ENCODE measurements around the gene GNG7. TPM values are rescaled to one million over a fixed set of nuclear protein-coding genes. Genes with fewer than 3 reads are reported as not detected.

GNG7 gene
- total RNA-seq, 1 experiment from 2014 or later: 1.1 TPM

GRCh38 chr19:2561895-2562294 is 140.6 kb downstream of the GNG7 start:
- no peaks in the 10 kb centered on the region for H3K27me3 ChIP-seq (ENCODE audit: low read length)
- no peaks in the 10 kb centered on the region for H3F3A ChIP-seq (ENCODE audit: low read length, unreplicated experiment)
- H3K9me3 ChIP-seq (ENCODE audit: low read length): no peaks in the 10 kb centered on the region
- ChIA-PET POLR2A (ENCODE audit: unreplicated experiment) (no interaction called here), CTCF (no interaction called here)
- no peaks in the 10 kb centered on the region for H3K36me3 ChIP-seq (ENCODE audit: low read depth, low read length)
- H3K79me2 ChIP-seq (ENCODE audit: low read length): no peaks in the 10 kb centered on the region
- H3K9ac ChIP-seq (ENCODE audit: low read length): no peak overlapping the region
- DNase-seq (no peak), ATAC-seq (no peak)
- H3K27ac ChIP-seq (ENCODE audit: low read length): no peak overlapping the region
- no TSS peak for BruUV-seq (replicated peaks)
- H4K20me1 ChIP-seq (ENCODE audit: low read length): no peaks in the 10 kb centered on the region
- no peak overlapping the region for H3K4me2 ChIP-seq (ENCODE audit: low read length)
- no peak overlapping the region for H3K4me3 ChIP-seq (ENCODE audit: low read length)
- no peak overlapping the region for H2AFZ ChIP-seq (ENCODE audit: low read length)
- TF ChIP-seq EZH2phosphoT487 (IDR thresholded peaks at IDR 0.05; ENCODE audit: borderline replicate concordance, low read length) (no peak), EZH2 (IDR thresholded peaks at IDR 0.05; ENCODE audit: low read length, unreplicated experiment) (no peak)
- TF ChIP-seq, protein P1, sequence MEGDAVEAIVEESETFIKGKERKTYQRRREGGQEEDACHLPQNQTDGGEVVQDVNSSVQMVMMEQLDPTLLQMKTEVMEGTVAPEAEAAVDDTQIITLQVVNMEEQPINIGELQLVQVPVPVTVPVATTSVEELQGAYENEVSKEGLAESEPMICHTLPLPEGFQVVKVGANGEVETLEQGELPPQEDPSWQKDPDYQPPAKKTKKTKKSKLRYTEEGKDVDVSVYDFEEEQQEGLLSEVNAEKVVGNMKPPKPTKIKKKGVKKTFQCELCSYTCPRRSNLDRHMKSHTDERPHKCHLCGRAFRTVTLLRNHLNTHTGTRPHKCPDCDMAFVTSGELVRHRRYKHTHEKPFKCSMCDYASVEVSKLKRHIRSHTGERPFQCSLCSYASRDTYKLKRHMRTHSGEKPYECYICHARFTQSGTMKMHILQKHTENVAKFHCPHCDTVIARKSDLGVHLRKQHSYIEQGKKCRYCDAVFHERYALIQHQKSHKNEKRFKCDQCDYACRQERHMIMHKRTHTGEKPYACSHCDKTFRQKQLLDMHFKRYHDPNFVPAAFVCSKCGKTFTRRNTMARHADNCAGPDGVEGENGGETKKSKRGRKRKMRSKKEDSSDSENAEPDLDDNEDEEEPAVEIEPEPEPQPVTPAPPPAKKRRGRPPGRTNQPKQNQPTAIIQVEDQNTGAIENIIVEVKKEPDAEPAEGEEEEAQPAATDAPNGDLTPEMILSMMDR (conservative IDR thresholded peaks at IDR 0.05; ENCODE audit: low read depth, low read length): no peak
- H3K4me1 ChIP-seq (ENCODE audit: insufficient read depth, low read length): no peaks in the 10 kb centered on the region
- intact Hi-C loops (cut with micrococcal nuclease): no loop called here
- no peaks in the 10 kb centered on the region for H3K9me2 ChIP-seq (replicated peaks; ENCODE audit: low read length)

DNA sequence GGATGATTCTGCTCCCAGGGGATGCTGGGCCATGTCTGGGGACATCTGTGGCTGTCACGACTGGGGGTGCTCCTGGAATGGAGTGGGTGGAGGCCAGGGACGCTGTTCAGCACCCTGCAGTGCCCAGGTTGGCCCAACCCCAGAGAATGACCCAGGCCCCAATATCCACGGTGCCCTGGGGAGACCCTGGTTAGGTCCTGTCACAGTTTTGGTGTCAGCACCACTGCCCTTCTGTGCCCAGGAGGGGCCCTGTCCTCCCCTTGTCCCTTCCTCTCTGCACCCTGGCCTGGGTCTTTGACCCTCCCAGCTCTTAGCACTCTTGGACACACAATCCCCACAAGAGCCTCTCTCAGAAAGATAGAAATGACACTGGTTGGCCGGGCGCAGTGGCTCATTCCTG is 141.3 kb downstream of the GNG7 start:
- ATAC-seq (no peak), DNase-seq (no peak)
- ChIA-PET POLR2A (ENCODE audit: unreplicated experiment) (no interaction called here), CTCF (no interaction called here)
- Histone ChIP-seq H3K27ac (ENCODE audit: low read length) (no peak overlapping the region), H4K20me1 (ENCODE audit: low read length) (no peaks in the 10 kb centered on the region), H2AFZ (ENCODE audit: low read length) (no peak overlapping the region), H3F3A (ENCODE audit: low read length, unreplicated experiment) (no peaks in the 10 kb centered on the region), H3K9me2 (replicated peaks; ENCODE audit: low read length) (no peaks in the 10 kb centered on the region), H3K27me3 (ENCODE audit: low read length) (no peaks in the 10 kb centered on the region), H3K36me3 (ENCODE audit: low read depth, low read length) (no peaks in the 10 kb centered on the region), H3K4me2 (ENCODE audit: low read length) (no peak overlapping the region), H3K4me3 (ENCODE audit: low read length) (no peak overlapping the region), H3K9me3 (ENCODE audit: low read length) (no peaks in the 10 kb centered on the region), H3K4me1 (ENCODE audit: insufficient read depth, low read length) (no peaks in the 10 kb centered on the region), H3K9ac (ENCODE audit: low read length) (no peak overlapping the region), H3K79me2 (ENCODE audit: low read length) (no peaks in the 10 kb centered on the region)
- intact Hi-C loops (cut with micrococcal nuclease): no loop called here
- BruUV-seq (replicated peaks): no TSS peak
- TF ChIP-seq EZH2 (IDR thresholded peaks at IDR 0.05; ENCODE audit: low read length, unreplicated experiment): no peak
- no peak for TF ChIP-seq EZH2phosphoT487 (IDR thresholded peaks at IDR 0.05; ENCODE audit: borderline replicate concordance, low read length)
- TF ChIP-seq, protein P1 (conservative IDR thresholded peaks at IDR 0.05; ENCODE audit: low read depth, low read length): no peak

DNA sequence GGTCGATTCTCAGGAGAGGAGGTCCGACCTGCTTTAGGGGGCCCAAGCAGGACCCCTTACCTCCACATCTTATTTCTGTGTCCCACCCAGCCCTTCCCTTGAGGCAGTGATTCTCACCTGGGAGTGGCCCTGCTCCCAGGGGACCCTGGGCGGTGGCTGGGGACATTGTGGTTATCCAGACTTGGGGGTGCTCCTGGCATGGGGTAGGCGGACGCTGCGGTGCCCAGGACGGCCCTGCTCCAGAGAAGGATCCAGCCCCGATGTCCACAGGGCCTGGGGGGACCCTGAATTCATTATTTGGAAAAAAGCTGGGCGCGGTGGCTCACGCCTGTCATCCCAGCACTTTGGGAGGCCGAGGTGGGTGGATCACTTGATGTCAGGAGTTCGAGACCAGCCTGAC is 142.1 kb downstream of the GNG7 start:
- no peaks in the 10 kb centered on the region for H3K36me3 ChIP-seq (ENCODE audit: low read depth, low read length)
- H2AFZ ChIP-seq (ENCODE audit: low read length): no peak overlapping the region
- POLR2A ChIA-PET (ENCODE audit: unreplicated experiment): no interaction called here
- peaks cover 3% of the 10 kb centered on the region for H3K4me1 ChIP-seq (ENCODE audit: insufficient read depth, low read length)
- no peak overlapping the region for H3K4me2 ChIP-seq (ENCODE audit: low read length)
- no peaks in the 10 kb centered on the region for H3K9me2 ChIP-seq (replicated peaks; ENCODE audit: low read length)
- intact Hi-C loops (cut with micrococcal nuclease): no loop called here
- no peak for ATAC-seq
- no peaks in the 10 kb centered on the region for H3K79me2 ChIP-seq (ENCODE audit: low read length)
- no peak overlapping the region for H3K4me3 ChIP-seq (ENCODE audit: low read length)
- H3K9ac ChIP-seq (ENCODE audit: low read length): no peak overlapping the region
- no peak for DNase-seq
- H3F3A ChIP-seq (ENCODE audit: low read length, unreplicated experiment): no peaks in the 10 kb centered on the region
- CTCF ChIA-PET: no interaction called here
- H4K20me1 ChIP-seq (ENCODE audit: low read length): no peaks in the 10 kb centered on the region
- H3K27ac ChIP-seq (ENCODE audit: low read length): no peak overlapping the region
- H3K9me3 ChIP-seq (ENCODE audit: low read length): no peaks in the 10 kb centered on the region
- BruUV-seq (replicated peaks): no TSS peak
- H3K27me3 ChIP-seq (ENCODE audit: low read length): no peaks in the 10 kb centered on the region
- no peak for TF ChIP-seq EZH2phosphoT487 (IDR thresholded peaks at IDR 0.05; ENCODE audit: borderline replicate concordance, low read length)
- TF ChIP-seq, protein P1 (conservative IDR thresholded peaks at IDR 0.05; ENCODE audit: low read depth, low read length): no peak
- no peak for TF ChIP-seq EZH2 (IDR thresholded peaks at IDR 0.05; ENCODE audit: low read length, unreplicated experiment)
